K562 (cell line): ENCODE data around the gene ERI2. TPM values are rescaled to one million over a fixed set of nuclear protein-coding genes. Genes with fewer than 3 reads are reported as not detected.

Experiments
- ATAC-seq: fragments of 200-7000 bp; cut with Tn5 transposase; 3 replicates; pipeline ENCODE4 v1.9.1; 2020; ENCODE audit warnings: moderate library complexity
- BruUV-seq: library from RNA; stranded (reverse); fragments of 400-500 nt; replicated peaks from 2 replicates; lab custom pipeline; 2021; lab: Mats Ljungman, UMichigan
- CTCF ChIA-PET: fragments of 300-600 bp; formaldehyde crosslinking; extraction: SDS; loops from one replicate; lab custom pipeline; 2021; ENCODE audit warnings: low intra/inter-chr PET ratio; lab: Yijun Ruan, JAX
- POLR2A ChIA-PET: fragments of 300-600, 350-650 bp; sonication (Branson Sonifier 250); formaldehyde crosslinking; extraction: SDS; loops from one replicate; lab custom pipeline; 2021; ENCODE audit warnings: antibody characterized with exemption, inconsistent platforms; lab: Yijun Ruan, JAX
- DNase-seq, 4 experiments: peaks; one replicate each; pipeline versions ENCODE4 v3.0.0 to v3.0.0-alpha.2; 2011 to 2018; ENCODE audit warnings: low spot score in 3 of 4, mixed read lengths in 3 of 4; ENCODE audit errors: extremely low read depth in 1 of 4
- FAIRE-seq: peaks from 2 replicates; lab custom pipeline; 2011; peaks lifted over from hg19 to GRCh38; lab: Jason Lieb, UNC
- H2AFZ ChIP-seq: 2 replicates; pipeline ENCODE4 v1.6.0; 2011; ENCODE audit warnings: low read depth, low read length, control low read depth, inconsistent platforms
- H3K27ac ChIP-seq: fragments of 200-600 bp; 3 replicates; pipeline ENCODE4 v1.8.0; 2011; ENCODE audit warnings: low read depth, mild to moderate bottlenecking, control low read depth, inconsistent platforms, low read length, moderate library complexity, mixed read lengths; ENCODE audit errors: extremely low read depth
- H3K27me3 ChIP-seq, 2 experiments: fragments of 300-600 bp in 1 of 2; 2 replicates in 1 of 2; 3 replicates in 1 of 2; pipeline versions ENCODE4 v1.6.0 to v1.8.0; 2011; ENCODE audit warnings: inconsistent platforms in 2 of 2, low read length in 2 of 2, mild to moderate bottlenecking in 1 of 2, mixed read lengths in 1 of 2, moderate library complexity in 1 of 2; ENCODE audit not compliant: control insufficient read depth in 2 of 2, insufficient read depth in 2 of 2
- H3K36me3 ChIP-seq: fragments of 300-600 bp; 3 replicates; pipeline ENCODE4 v1.8.0; 2011; ENCODE audit warnings: mild to moderate bottlenecking, low read length, inconsistent platforms; ENCODE audit not compliant: control insufficient read depth, insufficient read depth
- H3K4me1 ChIP-seq, 2 experiments: fragments of 200-600 bp in 1 of 2; replicated peaks in 1 of 2; 2 replicates in 1 of 2; 3 replicates in 1 of 2; pipeline versions ENCODE4 v1.5.1 to v1.8.0; 2011; ENCODE audit warnings: inconsistent platforms in 2 of 2, low read length in 2 of 2, mild to moderate bottlenecking in 1 of 2, mixed read lengths in 1 of 2, moderate library complexity in 1 of 2; ENCODE audit not compliant: control insufficient read depth in 2 of 2, insufficient read depth in 2 of 2
- H3K4me2 ChIP-seq: 2 replicates; pipeline ENCODE4 v1.6.1; 2011; ENCODE audit warnings: low read length, control low read depth, inconsistent platforms, mixed read lengths; ENCODE audit not compliant: insufficient read depth
- H3K4me3 ChIP-seq: fragments of 200-600 bp; sonication (generic), shearing (Covaris generic); 2 replicates; pipeline ENCODE4 v1.5.1; 2016; ENCODE audit warnings: control low read depth, inconsistent platforms
- H3K79me2 ChIP-seq: fragments of 200-600 bp; 3 replicates; pipeline ENCODE4 v1.8.0; 2011; ENCODE audit warnings: low read length, inconsistent platforms; ENCODE audit not compliant: control insufficient read depth, insufficient read depth
- H3K9ac ChIP-seq, 2 experiments: 2 replicates each; pipeline versions ENCODE4 v1.6.0 to v1.6.1; 2011; ENCODE audit warnings: low read depth in 2 of 2, low read length in 2 of 2, control low read depth in 1 of 2, inconsistent platforms in 1 of 2, mild to moderate bottlenecking in 1 of 2, mixed read lengths in 1 of 2; ENCODE audit not compliant: insufficient read depth in 1 of 2
- H3K9me1 ChIP-seq: one replicate; pipeline ENCODE4 v1.6.0; 2011; ENCODE audit warnings: inconsistent platforms, mild to moderate bottlenecking, low read length, moderate library complexity; ENCODE audit not compliant: control insufficient read depth, insufficient read depth
- H3K9me3 ChIP-seq: replicated peaks from 2 replicates; pipeline ENCODE4 v1.5.1; 2011; ENCODE audit warnings: low read depth, low read length, inconsistent platforms; ENCODE audit not compliant: control insufficient read depth, insufficient read depth
- H4K20me1 ChIP-seq: replicated peaks from 2 replicates; pipeline ENCODE4 v1.6.1; 2011; ENCODE audit warnings: low read length, inconsistent platforms, mixed read lengths; ENCODE audit not compliant: control insufficient read depth, insufficient read depth
- HDAC6 ChIP-seq: IDR thresholded peaks from 2 replicates; pipeline ENCODE4 v1.6.1; 2012; ENCODE audit warnings: low read depth, mild to moderate bottlenecking, control low read depth, inconsistent platforms, low read length, moderate library complexity
- KLF1 ChIP-seq: fragments of 450-650 bp; IDR thresholded peaks from 2 replicates; pipeline ENCODE4 v1.6.1; 2016; ENCODE audit warnings: missing genetic modification characterization, missing compliant biosample characterization
- MAZ ChIP-seq, 2 experiments: fragments of 450-650 bp in 1 of 2; sonication (generic) in 1 of 2; formaldehyde crosslinking; IDR thresholded peaks in 1 of 2; conservative IDR thresholded peaks in 1 of 2; 2 replicates each; pipeline versions ENCODE4 v1.4.0 to v1.5.0; 2020; ENCODE audit warnings: mild to moderate bottlenecking in 1 of 2, missing genetic modification reagents in 1 of 2
- NR1H2 ChIP-seq: sonication (generic); formaldehyde crosslinking; IDR thresholded peaks from 2 replicates; pipeline ENCODE4 v1.4.0; 2020; ENCODE audit warnings: mild to moderate bottlenecking, missing genetic modification reagents
- PHF21A ChIP-seq: fragments of 450-650 bp; IDR thresholded peaks from 2 replicates; pipeline ENCODE4 v1.6.1; 2017; ENCODE audit warnings: low read depth, borderline replicate concordance
- SAFB2 ChIP-seq: fragments of 200-400 bp; formaldehyde crosslinking; IDR thresholded peaks from 2 replicates; pipeline ENCODE4 v1.6.1; 2018; ENCODE audit warnings: borderline replicate concordance, low read length, low read depth, moderate library complexity; ENCODE audit not compliant: severe bottlenecking
- SMAD2 ChIP-seq: fragments of 150-350 bp; IDR thresholded peaks from 2 replicates; pipeline ENCODE4 v1.6.1; 2014; ENCODE audit warnings: low read depth, mild to moderate bottlenecking, low read length
- SMARCC2 ChIP-seq: fragments of 450-650 bp; IDR thresholded peaks from 2 replicates; pipeline ENCODE4 v1.6.1; 2017; ENCODE audit warnings: antibody characterized with exemption, moderate library complexity, mild to moderate bottlenecking, low read depth
- TBP ChIP-seq: optimal IDR thresholded peaks from 2 replicates; pipeline ENCODE3; 2011; ENCODE audit warnings: low read depth, low read length, improper control_type of control experiment
- WHSC1 ChIP-seq: IDR thresholded peaks from one replicate; pipeline ENCODE4 v1.6.1; 2012; ENCODE audit warnings: low read length, control low read depth, inconsistent platforms
- ZNF311 ChIP-seq: fragments of 250-450 bp; sonication (Bioruptor Pico); IDR thresholded peaks from 2 replicates; pipeline ENCODE4 v1.4.0; 2020; ENCODE audit warnings: mild to moderate bottlenecking, moderate library complexity
- ZNF436 ChIP-seq: fragments of 250-450, 450-650 bp; sonication (Bioruptor Pico); formaldehyde crosslinking; IDR thresholded peaks from 2 replicates; pipeline ENCODE4 v1.7.0; 2020; ENCODE audit warnings: mild to moderate bottlenecking
- WGBS: fragments of 100-300 bp; shearing (Covaris generic); methylation state at CpG from one replicate; pipeline ENCODE4 v1.1.6; 2016; ENCODE audit warnings: low coverage, mixed read lengths; ENCODE audit not compliant: insufficient coverage; ENCODE audit errors: missing lambda C conversion rate; 5-methylcytosine and 5-hydroxymethylcytosine counted together
- in situ Hi-C: fragments of 300-500 bp; cut with MboI; formaldehyde crosslinking; loops from 4 replicates; pipeline ENCODE4 v1.15.0; 2018; ENCODE audit warnings: inconsistent platforms, mixed read lengths
- intact Hi-C: fragments of 100-400 bp; cut with micrococcal nuclease; formaldehyde crosslinking; loops from 2 replicates; pipeline ENCODE4 v1.14.2; 2022
- polyA plus RNA-seq, 8 experiments: library from polyadenylated mRNA; depleted of rRNA in 4 of 8; stranded (reverse) in 5 of 8; unstranded in 3 of 8; fragments of >200 nt; fragmentation: Nextera tagmentation in 2 of 8; fragmentation: Illumina TruSeq in 1 of 8; extraction: Ambion mirVana in 2 of 8; extraction: Trizol in 1 of 8; gene quantifications; 2 replicates each; pipeline versions ENCODE4 v1.2.1 to v1.2.3, GENCODE V29; 2011 to 2014; ENCODE audit warnings: inconsistent platforms in 1 of 8, missing spikeins in 1 of 8
- total RNA-seq, 7 experiments: library from RNA; depleted of rRNA in 6 of 7; stranded (reverse); fragments of >200 nt in 6 of 7; fragmentation: Illumina TruSeq in 2 of 7; extraction: Trizol in 2 of 7; gene quantifications; 2 replicates each; pipeline versions ENCODE4 v1.2.1 to v1.2.3, GENCODE V29; 2011 to 2021; ENCODE audit warnings: low replicate concordance in 1 of 7
- TF ChIP-seq, protein P1 (sequence below): fragments of 450-650 bp; IDR thresholded peaks from 2 replicates; pipeline ENCODE4 v1.6.1; 2016; ENCODE audit warnings: mild to moderate bottlenecking
- TF ChIP-seq, protein P2 (sequence below): fragments of 450-650 bp; formaldehyde crosslinking; IDR thresholded peaks from 2 replicates; pipeline ENCODE4 v1.4.0; 2020; ENCODE audit warnings: mild to moderate bottlenecking

ERI2 gene
- total and polyA plus RNA-seq, 9 of the 15 experiments (the other 6 are each of a cell fraction or from before 2014, with no cell fraction given), result 23.3 to 57.0 (median 48.1) TPM

- Histone ChIP-seq H3K27me3 (no peaks in the 10 kb centered on the region), H3K9me1 (no peaks in the 10 kb centered on the region)
- WGBS, result 100% methylated on average over 1 of the region's 1 CpG
- POLR2A ChIA-PET, result no interaction called here
- BruUV-seq, result no TSS peak
- FAIRE-seq, result no peak
- no peak for TF ChIP-seq NR1H2 (CRISPR knock-in tag)
- TF ChIP-seq, protein P1, sequence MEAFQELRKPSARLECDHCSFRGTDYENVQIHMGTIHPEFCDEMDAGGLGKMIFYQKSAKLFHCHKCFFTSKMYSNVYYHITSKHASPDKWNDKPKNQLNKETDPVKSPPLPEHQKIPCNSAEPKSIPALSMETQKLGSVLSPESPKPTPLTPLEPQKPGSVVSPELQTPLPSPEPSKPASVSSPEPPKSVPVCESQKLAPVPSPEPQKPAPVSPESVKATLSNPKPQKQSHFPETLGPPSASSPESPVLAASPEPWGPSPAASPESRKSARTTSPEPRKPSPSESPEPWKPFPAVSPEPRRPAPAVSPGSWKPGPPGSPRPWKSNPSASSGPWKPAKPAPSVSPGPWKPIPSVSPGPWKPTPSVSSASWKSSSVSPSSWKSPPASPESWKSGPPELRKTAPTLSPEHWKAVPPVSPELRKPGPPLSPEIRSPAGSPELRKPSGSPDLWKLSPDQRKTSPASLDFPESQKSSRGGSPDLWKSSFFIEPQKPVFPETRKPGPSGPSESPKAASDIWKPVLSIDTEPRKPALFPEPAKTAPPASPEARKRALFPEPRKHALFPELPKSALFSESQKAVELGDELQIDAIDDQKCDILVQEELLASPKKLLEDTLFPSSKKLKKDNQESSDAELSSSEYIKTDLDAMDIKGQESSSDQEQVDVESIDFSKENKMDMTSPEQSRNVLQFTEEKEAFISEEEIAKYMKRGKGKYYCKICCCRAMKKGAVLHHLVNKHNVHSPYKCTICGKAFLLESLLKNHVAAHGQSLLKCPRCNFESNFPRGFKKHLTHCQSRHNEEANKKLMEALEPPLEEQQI, result no peak
- TF ChIP-seq ZNF436 (CRISPR knock-in tag), result no peak
- TF ChIP-seq PHF21A, result no peak
- TF ChIP-seq ZNF311 (CRISPR knock-in tag), result peak; percentile 31; the same call in 1 of the 2 replicates
- TF ChIP-seq TBP, result no peak
- TF ChIP-seq SMAD2, result no peak
- TF ChIP-seq, protein P2, sequence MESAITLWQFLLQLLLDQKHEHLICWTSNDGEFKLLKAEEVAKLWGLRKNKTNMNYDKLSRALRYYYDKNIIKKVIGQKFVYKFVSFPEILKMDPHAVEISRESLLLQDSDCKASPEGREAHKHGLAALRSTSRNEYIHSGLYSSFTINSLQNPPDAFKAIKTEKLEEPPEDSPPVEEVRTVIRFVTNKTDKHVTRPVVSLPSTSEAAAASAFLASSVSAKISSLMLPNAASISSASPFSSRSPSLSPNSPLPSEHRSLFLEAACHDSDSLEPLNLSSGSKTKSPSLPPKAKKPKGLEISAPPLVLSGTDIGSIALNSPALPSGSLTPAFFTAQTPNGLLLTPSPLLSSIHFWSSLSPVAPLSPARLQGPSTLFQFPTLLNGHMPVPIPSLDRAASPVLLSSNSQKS (CRISPR knock-in tag), result no peak
- TF ChIP-seq KLF1 (tag), result no peak
- peak; percentile 7 for TF ChIP-seq WHSC1
- TF ChIP-seq SAFB2, result no peak
- no peak for TF ChIP-seq SMARCC2
- no peak for TF ChIP-seq HDAC6
- TF ChIP-seq MAZ (CRISPR knock-in tag; conservative IDR thresholded peaks at IDR 0.05 in 1 of 2, IDR thresholded peaks at IDR 0.05 in 1 of 2), result no peak
- TF ChIP-seq, all 486 proteins: peak for 2
- Histone ChIP-seq H3K4me2 (no peak overlapping the region), H3K9ac (no peak overlapping the region), H3K36me3 (peaks cover 11% of the 10 kb centered on the region), H4K20me1 (no peaks in the 10 kb centered on the region), H2AFZ (peak overlapping the region; percentile 27; the same call in 1 of the 2 replicates), H3K9me3 (peaks cover 30% of the 10 kb centered on the region), H3K79me2 (no peaks in the 10 kb centered on the region), H3K27ac (no peak overlapping the region; the same call in 1 of the 3 replicates), H3K4me3 (no peak overlapping the region), H3K4me1 (peaks cover 20 to 60% of the 10 kb centered on the region in 2 experiments)
- intact Hi-C loops, result no loop called here
- in situ Hi-C loops, result no loop called here
- ATAC-seq (no peak), DNase-seq (no peak)
- CTCF ChIA-PET, result no interaction called here
Measured at GRCh38 chr16:20749474-20749873, 56.8 kb downstream of the ERI2 start.
